Endothelial cell of umbilical vein (primary cell): ENCODE measurements around the gene TBC1D26. TPM values are rescaled to one million over a fixed set of nuclear protein-coding genes. Genes with fewer than 3 reads are reported as not detected.

Experiments
- BruUV-seq: library from RNA; stranded (reverse); fragments of 400-500 nt; replicated peaks from 2 replicates; lab custom pipeline; 2021; lab: Mats Ljungman, UMichigan
- CTCF ChIA-PET: fragments of 300-600, 350-600 bp; sonication (Branson Sonifier 250); formaldehyde crosslinking; loops from one replicate; lab custom pipeline; 2021; ENCODE audit warnings: antibody characterized with exemption, inconsistent platforms; lab: Charles Lee
- POLR2A ChIA-PET: fragments of 300-600, 350-600 bp; sonication (Branson Sonifier 250); formaldehyde crosslinking; loops from one replicate; lab custom pipeline; 2021; ENCODE audit warnings: antibody characterized with exemption, inconsistent platforms; lab: Charles Lee
- DNase-seq: peaks from one replicate; pipeline ENCODE4 v3.0.0-alpha.2; 2011; ENCODE audit warnings: low read depth, low spot score
- FAIRE-seq: peaks from 2 replicates; lab custom pipeline; 2011; peaks lifted over from hg19 to GRCh38; lab: Jason Lieb, UNC
- H2AFZ ChIP-seq: 2 replicates; pipeline ENCODE4 v1.6.0; 2012; ENCODE audit warnings: low read depth, low read length, control low read depth, inconsistent platforms
- H3K27ac ChIP-seq: 2 replicates; pipeline ENCODE4 v1.5.1; 2011; ENCODE audit warnings: low read depth, mild to moderate bottlenecking, control low read depth, low read length, moderate library complexity; ENCODE audit not compliant: insufficient read depth
- H3K27me3 ChIP-seq, 2 experiments: 2 replicates each; pipeline versions ENCODE4 v1.6.0 to v1.6.1; 2011; ENCODE audit warnings: low read length in 2 of 2, mixed read lengths in 1 of 2; ENCODE audit not compliant: control insufficient read depth in 2 of 2, insufficient read depth in 2 of 2
- H3K36me3 ChIP-seq, 2 experiments: 2 replicates in 1 of 2; 3 replicates in 1 of 2; pipeline ENCODE4 v1.5.1; 2011; ENCODE audit warnings: low read length in 2 of 2, mild to moderate bottlenecking in 1 of 2, moderate library complexity in 1 of 2; ENCODE audit not compliant: control insufficient read depth in 2 of 2, insufficient read depth in 2 of 2; ENCODE audit errors: extremely low read depth in 1 of 2
- H3K4me1 ChIP-seq: 3 replicates; pipeline ENCODE4 v1.5.1; 2011; ENCODE audit warnings: mild to moderate bottlenecking, low read length; ENCODE audit not compliant: control insufficient read depth, insufficient read depth; ENCODE audit errors: extremely low read depth
- H3K4me2 ChIP-seq: 2 replicates; pipeline ENCODE4 v1.6.1; 2011; ENCODE audit warnings: low read length, control low read depth, mixed read lengths; ENCODE audit not compliant: insufficient read depth
- H3K4me3 ChIP-seq, 3 experiments: fragments of 200-600 bp in 1 of 3; sonication (generic), shearing (Covaris generic) in 1 of 3; replicated peaks in 1 of 3; 2 replicates each; pipeline ENCODE4 v1.5.1; 2011 to 2016; ENCODE audit warnings: control low read depth in 3 of 3, low read length in 3 of 3, mild to moderate bottlenecking in 2 of 3, inconsistent platforms in 1 of 3, low read depth in 1 of 3, moderate library complexity in 1 of 3; ENCODE audit not compliant: insufficient read depth in 1 of 3
- H3K79me2 ChIP-seq: 2 replicates; pipeline ENCODE4 v1.6.0; 2012; ENCODE audit warnings: low read length, inconsistent platforms; ENCODE audit not compliant: control insufficient read depth, insufficient read depth
- H3K9ac ChIP-seq: replicated peaks from 2 replicates; pipeline ENCODE3; 2011; ENCODE audit warnings: low read length, control low read depth; ENCODE audit not compliant: insufficient read depth; ENCODE audit errors: extremely low read depth
- H3K9me1 ChIP-seq: replicated peaks from 3 replicates; pipeline ENCODE4 v1.6.0; 2011; ENCODE audit warnings: mild to moderate bottlenecking, low read length; ENCODE audit not compliant: control insufficient read depth, insufficient read depth; ENCODE audit errors: extremely low read depth
- H3K9me3 ChIP-seq: replicated peaks from 2 replicates; pipeline ENCODE4 v1.5.1; 2012; ENCODE audit warnings: low read length, inconsistent platforms; ENCODE audit not compliant: control insufficient read depth, insufficient read depth
- H4K20me1 ChIP-seq: replicated peaks from 2 replicates; pipeline ENCODE3; 2011; ENCODE audit warnings: mild to moderate bottlenecking, low read length; ENCODE audit not compliant: control insufficient read depth, insufficient read depth; ENCODE audit errors: extremely low read depth
- FOS ChIP-seq: IDR thresholded peaks from 2 replicates; pipeline ENCODE4 v1.6.1; 2011; ENCODE audit warnings: mild to moderate bottlenecking, low read length, moderate library complexity, borderline replicate concordance; ENCODE audit not compliant: insufficient read depth
- GATA2 ChIP-seq: IDR thresholded peaks from 2 replicates; pipeline ENCODE4 v1.7.0; 2011; ENCODE audit warnings: low read depth, mild to moderate bottlenecking, moderate library complexity, mixed read lengths, low read length; ENCODE audit not compliant: insufficient read length, insufficient read depth
- JUN ChIP-seq: IDR thresholded peaks from 2 replicates; pipeline ENCODE4 v1.6.1; 2011; ENCODE audit warnings: borderline replicate concordance, low read depth; ENCODE audit not compliant: insufficient read length, insufficient read depth
- MYC ChIP-seq: IDR thresholded peaks from one replicate; pipeline ENCODE4 v1.6.1; 2011; ENCODE audit warnings: mild to moderate bottlenecking, low read depth, low read length
- POLR2A ChIP-seq: IDR thresholded peaks from 2 replicates; pipeline ENCODE4 v1.6.1; 2012; ENCODE audit warnings: low read depth, mild to moderate bottlenecking, control low read depth, low read length
- POLR2AphosphoS5 ChIP-seq: IDR thresholded peaks from 2 replicates; pipeline ENCODE4 v1.6.1; 2012; ENCODE audit warnings: low read depth, mild to moderate bottlenecking, control low read depth, low read length, moderate library complexity; ENCODE audit not compliant: insufficient read depth
- dilution Hi-C: fragments of 300-500 bp; cut with MboI; formaldehyde crosslinking; loops from one replicate; pipeline ENCODE4 v1.15.0; 2019; ENCODE audit warnings: low sequenced_read_pairs; ENCODE audit not compliant: extremely low pct_ligation_motif_present
- intact Hi-C: fragments of 100-400 bp; cut with micrococcal nuclease; formaldehyde crosslinking; loops from one replicate; pipeline ENCODE4 v1.10.0; 2022
- polyA plus RNA-seq, 4 experiments: library from polyadenylated mRNA; depleted of rRNA in 3 of 4; stranded (reverse) in 3 of 4; unstranded in 1 of 4; fragments of >200 nt; gene quantifications; 2 replicates each; pipeline versions ENCODE4 v1.2.1 to v1.2.3, GENCODE V29; 2011 to 2012; ENCODE audit warnings: missing spikeins in 1 of 4
- total RNA-seq: library from RNA; stranded (reverse); gene quantifications from 2 replicates; pipeline ENCODE4 v1.2.3, GENCODE V29; 2021
- TF ChIP-seq, protein P1 (sequence below), 2 donors: IDR thresholded peaks; 1 replicate in 1 of 2; 2 replicates in 1 of 2; pipeline ENCODE4 v1.5.1; 2011; ENCODE audit warnings: low read length in 2 of 2, mild to moderate bottlenecking in 2 of 2, moderate library complexity in 2 of 2, control low read depth in 1 of 2, inconsistent platforms in 1 of 2, low read depth in 1 of 2; ENCODE audit not compliant: insufficient read depth in 1 of 2; ENCODE audit errors: extremely low read depth in 1 of 2
- TF ChIP-seq, protein P2 (sequence below): IDR thresholded peaks from 2 replicates; pipeline ENCODE4 v1.6.1; 2011; ENCODE audit not compliant: insufficient read depth, insufficient read length

The TBC1D26 gene
- total and polyA plus RNA-seq, 2 donors (not counting 3 experiments of a cell fraction or from before 2014, with no cell fraction given): not detected

DNA sequence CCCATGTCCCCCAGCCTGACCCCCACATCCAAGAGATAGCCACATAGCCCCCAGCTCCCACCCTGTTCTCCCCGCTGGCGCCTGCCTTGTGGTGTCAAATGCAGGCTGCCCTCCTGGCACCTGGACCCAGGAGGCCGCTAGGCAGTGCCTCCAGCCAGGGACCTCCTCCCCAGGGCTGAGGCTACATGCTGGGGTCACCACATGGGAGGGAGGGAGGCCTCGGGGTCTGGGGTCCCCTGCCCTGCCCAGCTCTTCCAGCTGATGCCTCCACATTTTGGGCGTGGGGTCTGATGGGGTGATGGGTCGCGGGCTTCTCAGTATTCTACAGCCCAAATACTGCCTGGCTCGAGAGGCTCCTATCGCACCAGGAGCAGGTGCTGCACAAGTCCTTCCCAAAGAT lies 9.5 kb downstream of the TBC1D26 start:
- Histone ChIP-seq H3K4me1 (no peaks in the 10 kb centered on the region), H3K9me1 (no peaks in the 10 kb centered on the region), H3K27me3 (peaks cover 0 to 7% of the 10 kb centered on the region in 2 experiments), H3K36me3 (no peaks in the 10 kb centered on the region), H2AFZ (no peak overlapping the region), H3K27ac (no peak overlapping the region), H3K79me2 (no peaks in the 10 kb centered on the region), H3K4me3 (no peak overlapping the region), H3K4me2 (no peak overlapping the region), H3K9me3 (no peaks in the 10 kb centered on the region), H3K9ac (no peak overlapping the region), H4K20me1 (no peaks in the 10 kb centered on the region)
- POLR2A ChIA-PET: no interaction called here
- no peak for DNase-seq
- dilution Hi-C loops (no loop called here), intact Hi-C loops (no loop called here)
- CTCF ChIA-PET: no interaction called here
- BruUV-seq: no TSS peak
- no peak for FAIRE-seq
- TF ChIP-seq MYC (no peak), FOS (no peak), POLR2AphosphoS5 (no peak), GATA2 (no peak), POLR2A (no peak), JUN (no peak)
- TF ChIP-seq, protein P1, sequence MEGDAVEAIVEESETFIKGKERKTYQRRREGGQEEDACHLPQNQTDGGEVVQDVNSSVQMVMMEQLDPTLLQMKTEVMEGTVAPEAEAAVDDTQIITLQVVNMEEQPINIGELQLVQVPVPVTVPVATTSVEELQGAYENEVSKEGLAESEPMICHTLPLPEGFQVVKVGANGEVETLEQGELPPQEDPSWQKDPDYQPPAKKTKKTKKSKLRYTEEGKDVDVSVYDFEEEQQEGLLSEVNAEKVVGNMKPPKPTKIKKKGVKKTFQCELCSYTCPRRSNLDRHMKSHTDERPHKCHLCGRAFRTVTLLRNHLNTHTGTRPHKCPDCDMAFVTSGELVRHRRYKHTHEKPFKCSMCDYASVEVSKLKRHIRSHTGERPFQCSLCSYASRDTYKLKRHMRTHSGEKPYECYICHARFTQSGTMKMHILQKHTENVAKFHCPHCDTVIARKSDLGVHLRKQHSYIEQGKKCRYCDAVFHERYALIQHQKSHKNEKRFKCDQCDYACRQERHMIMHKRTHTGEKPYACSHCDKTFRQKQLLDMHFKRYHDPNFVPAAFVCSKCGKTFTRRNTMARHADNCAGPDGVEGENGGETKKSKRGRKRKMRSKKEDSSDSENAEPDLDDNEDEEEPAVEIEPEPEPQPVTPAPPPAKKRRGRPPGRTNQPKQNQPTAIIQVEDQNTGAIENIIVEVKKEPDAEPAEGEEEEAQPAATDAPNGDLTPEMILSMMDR (IDR thresholded peaks at IDR 0.05; ENCODE audit: extremely low read depth in 1 of 2, insufficient read depth in 1 of 2, low read depth in 1 of 2, low read length in 2 of 2): no peak
- TF ChIP-seq, protein P2, sequence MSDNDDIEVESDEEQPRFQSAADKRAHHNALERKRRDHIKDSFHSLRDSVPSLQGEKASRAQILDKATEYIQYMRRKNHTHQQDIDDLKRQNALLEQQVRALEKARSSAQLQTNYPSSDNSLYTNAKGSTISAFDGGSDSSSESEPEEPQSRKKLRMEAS: no peak
